Activated T-helper 9 cell treated with anti-CD3 and anti-CD28 coated beads, Interleukin-2, amount 50 U/mL, for 16 hours (primary cell): ENCODE measurements around the gene ARHGAP12.

Experiments
- DNase-seq: peaks from one replicate; pipeline ENCODE4 v3.0.0-alpha.2; 2020; ENCODE audit warnings: low read depth

ARHGAP12 gene

DNA sequence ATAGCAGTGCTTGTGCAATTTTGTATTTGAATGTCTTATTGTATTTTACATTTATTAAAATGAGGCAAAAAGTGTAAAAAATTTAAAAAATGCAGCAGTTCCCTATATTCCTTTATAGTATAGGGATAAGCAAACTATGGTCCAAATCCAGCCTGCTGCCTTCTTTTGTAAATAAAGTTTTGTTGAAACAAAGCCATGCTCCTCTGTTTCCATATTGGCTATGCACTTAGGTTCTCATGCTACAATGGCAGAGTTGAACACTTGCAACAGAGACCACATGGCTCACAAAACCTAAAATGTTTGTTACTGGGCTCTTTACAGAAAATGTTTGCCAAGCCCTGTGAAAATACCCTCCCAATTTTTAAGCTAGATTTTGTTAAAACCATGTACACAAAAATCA lies 50.1 kb downstream of the ARHGAP12 start:
- DNase-seq = no peak

DNA sequence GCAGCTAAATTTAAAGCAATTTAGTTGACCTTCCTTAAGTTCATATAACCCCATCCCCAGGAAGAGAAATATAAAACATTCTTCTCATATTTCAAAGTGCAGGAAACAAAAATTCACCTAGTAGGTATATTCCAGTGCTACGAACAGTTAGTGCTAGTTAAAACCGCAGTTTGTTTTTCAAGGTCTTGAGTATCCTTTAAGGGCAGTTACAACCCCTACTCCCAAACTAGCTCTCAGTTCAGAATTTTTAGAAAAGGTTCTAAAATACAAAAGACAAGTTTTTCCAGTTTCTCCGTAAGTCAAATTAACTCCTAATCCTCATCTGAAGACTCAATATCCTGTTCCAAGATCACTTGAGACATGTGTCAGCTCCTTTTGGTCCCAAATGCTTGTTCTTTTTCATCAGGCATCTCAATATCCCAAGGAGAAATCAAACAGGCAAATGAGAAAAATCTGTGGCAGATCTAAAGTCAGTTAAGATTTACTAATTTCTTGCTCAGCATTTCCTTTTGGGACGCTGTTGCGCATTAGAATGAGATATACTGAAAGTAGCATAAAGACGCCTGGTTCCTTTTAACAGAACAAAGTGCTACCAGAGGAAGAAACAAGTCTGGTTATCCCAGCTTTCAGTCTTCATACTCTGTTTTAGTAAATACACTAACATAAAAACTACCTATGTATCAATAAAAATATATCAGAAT lies 51.8 kb downstream of the ARHGAP12 start:
- DNase-seq = no peak

DNA sequence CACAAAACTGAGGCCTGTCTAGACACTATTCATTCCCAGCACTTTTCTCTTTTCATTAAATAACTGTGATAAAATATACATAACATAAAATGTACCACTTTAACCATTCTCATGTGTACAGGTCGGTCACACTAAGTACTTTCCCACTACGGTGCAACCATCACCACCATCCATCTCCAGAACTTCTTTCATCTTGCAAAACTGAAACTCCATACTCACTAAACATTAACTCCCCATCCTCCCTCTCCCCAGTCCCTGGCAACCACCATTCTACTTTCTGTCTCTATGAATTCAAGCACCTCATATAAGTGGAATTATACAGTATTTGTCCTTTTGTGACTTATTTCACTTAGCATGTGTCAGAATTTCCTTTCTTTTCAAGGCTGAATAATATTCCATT lies 53.0 kb downstream of the ARHGAP12 start:
- DNase-seq = no peak

DNA sequence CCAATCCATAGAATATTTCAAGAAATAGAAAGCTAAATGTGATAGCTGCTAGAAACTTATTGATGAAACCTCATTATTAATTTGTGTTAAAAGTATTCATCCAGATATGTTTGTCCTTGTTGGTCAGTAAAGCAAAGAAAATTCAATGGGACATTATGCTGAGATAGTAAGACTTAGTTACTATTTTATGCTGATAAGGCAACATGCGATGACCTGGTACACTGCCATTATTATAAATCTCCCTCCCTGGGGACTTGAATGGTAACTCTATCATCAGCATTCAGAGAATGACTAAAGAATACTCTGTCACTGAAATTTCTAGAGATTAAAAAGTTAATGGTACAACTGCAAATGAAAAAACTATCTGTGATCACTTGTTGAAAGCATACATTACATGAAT lies 54.9 kb downstream of the ARHGAP12 start:
- no peak for DNase-seq

DNA sequence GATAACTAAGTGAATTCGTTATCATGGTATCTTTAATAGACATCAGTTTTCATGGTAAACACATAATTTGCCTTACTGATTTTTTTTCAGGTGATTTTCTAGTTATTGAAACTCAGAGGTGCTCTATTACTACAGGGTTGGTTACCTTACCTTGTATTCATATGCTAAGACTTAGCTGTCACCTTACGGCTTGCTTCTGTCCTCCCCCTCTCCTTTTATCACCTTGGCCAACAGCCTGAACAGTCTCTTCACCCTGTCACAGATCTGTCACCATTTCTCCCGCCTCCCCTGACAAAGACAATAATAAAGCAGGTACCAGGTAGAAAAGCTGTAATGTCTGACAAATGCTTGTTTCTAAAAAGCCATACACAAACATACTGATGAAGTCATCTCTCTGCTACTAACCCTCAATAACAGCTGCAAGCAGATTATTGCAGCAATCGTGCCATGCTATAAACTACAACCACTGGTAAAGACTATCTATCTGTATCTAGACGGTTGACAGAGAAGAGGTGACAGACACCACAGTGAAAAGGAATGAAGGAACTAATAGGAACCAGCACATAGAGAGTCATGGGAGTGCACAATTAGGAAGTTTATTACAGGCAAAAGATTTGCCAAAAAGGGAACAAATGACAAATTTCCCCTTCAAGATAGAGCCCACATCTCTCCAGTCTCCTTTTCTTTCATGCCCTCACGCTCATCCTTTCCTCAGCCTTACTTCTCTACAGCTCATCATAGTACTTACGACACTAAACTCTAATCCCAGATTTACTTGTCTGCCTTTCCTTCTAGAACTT lies 57.2 kb downstream of the ARHGAP12 start:
- no peak for DNase-seq

DNA sequence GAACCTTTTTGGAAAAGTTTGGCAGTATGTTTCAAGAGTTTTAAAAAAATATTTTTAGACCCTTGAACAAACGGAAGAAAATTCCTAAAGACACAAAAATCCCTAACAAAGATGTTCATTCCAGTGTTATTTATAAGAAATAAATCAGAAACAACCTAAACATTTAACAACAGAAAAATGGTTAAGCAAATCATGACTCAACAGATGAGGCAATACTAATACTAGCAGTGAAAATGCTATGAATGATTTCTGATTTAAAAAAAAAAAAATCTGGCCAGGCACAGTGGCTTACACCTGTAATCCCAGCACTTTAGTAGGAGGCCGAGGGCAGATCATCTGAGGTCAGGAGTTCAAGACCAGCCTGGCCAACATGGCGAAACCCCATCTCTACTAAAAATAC lies 61.0 kb downstream of the ARHGAP12 start:
- DNase-seq = no peak

DNA sequence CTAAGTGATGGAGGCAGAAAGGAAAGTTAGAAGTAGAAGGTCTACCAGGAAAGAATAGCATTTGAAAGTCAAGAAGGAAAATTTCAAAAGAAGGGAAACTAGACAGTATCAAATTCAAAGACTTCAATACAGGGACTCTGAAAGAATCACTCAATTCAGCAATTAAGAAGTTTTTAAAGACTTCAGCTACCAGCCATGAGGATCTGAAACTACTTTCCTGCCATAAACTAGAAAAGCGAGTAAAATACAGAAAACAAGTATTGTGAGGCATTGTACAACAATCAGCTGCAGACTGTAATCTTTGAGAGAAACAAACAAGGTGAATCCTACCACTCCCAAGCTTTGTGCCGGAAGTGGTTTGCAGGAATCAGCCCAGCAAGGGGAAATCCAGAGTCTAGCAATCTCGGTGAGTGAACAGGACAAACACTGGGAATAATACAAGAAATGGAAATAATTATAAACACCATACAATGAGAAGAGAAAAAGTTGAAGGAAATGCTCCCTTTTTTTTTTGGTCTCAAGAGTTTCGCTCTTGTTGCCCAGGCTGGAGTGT lies 62.4 kb downstream of the ARHGAP12 start:
- no peak for DNase-seq

DNA sequence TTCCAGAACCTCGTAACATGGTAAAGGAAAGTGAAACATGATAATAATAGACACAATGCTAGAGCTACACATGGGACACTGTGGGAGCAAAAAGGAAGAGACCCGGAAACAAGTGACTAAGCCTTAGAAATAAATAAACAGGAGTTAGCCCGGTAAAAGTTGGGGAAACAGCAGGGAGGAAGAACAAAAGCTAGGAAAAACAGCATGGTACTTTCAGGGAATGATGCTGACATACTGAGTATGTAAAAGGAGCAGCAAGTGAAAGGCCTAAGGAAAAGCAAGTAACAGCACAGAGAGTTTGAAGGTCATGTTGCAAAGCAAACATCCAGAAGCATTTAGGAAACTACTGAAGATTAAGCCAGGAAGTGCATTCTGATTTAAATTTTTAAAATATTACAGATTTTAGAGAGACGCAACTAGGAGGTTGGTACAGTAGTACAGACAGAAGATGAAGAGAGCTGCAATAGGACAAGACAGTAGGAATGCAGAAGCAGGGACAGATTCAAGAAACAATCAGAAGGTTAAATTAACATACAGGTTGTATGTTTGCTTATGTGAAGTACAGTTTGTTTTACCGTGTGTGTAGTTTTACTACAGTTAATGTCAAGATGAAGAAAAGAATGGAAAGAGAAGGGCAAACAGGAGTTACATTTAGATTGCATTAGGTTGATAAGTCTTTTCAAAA lies 63.7 kb downstream of the ARHGAP12 start:
- no peak for DNase-seq

DNA sequence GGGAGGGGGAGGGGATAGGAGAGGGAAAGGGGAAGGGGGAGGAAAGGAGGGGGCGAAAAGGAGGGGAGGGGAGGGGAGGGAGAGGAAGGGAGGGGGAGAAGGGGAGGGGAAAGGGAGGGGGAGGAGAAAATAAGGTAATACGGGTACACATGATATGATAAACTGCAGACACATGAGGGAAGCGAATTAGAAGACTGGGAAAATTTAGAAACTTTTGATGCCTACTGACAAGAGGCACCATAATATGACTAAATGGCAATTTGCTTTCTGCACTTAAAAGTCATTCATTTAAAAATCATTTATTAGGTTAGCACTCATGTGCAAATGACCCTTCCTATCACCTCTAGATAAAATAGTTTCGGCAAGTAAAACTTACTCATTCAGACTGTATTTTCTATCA lies 73.6 kb downstream of the ARHGAP12 start:
- DNase-seq = no peak

DNA sequence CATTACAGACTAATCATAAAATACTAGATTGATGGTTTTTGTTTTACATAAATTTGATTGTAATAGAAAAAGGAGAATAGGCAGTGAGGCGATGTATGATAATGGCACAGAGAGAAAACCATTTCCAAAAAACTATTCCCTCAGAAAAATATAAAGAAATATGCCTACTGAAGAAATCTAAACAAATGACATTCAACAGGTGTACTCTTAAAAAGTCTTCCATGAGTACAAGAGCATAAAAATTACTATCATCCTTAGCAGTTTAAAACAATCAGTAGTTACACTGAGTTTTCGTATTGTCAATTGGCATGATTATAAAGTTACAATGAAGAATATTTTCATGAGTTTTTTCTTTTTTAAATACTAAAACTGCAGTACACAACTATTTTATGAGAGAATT lies 75.0 kb downstream of the ARHGAP12 start:
- no peak for DNase-seq

DNA sequence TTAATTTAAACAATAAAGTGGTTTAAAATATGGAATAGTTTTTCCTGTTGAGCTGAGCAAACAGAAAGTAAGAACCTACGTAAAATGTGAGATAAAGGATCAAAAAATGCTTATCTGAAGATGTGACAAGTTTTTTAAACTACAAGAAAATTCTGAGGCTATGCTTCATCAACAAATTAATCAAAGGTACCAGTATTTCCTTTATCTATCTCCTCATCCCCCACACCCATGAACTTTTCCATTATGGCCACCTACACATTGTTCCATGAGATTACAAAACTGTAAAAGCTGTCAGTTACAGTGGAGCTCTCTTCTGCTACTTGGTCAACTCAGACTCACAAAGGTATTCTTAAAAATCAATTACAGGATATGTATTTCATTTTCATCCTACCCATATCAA lies 77.4 kb downstream of the ARHGAP12 start:
- no peak for DNase-seq

DNA sequence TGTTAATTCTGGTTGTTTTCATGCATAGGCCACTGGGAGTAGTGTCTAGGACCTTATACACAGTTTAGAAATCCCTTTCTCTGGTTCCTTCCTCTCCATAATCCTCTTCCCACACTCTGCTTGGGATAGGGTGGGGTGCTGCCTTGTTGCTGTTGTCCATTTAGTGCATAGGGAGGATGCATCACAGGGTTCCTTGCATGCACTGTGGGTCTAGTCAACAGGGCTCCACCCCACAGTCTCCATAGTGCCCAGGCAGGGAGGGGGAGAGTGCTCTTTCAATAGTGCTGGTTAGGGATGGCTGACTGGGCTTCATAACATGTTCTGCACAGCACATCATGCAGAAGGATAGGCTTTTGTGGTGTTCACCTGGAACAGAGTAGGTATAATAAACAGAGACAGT lies 81.1 kb downstream of the ARHGAP12 start:
- DNase-seq = no peak

DNA sequence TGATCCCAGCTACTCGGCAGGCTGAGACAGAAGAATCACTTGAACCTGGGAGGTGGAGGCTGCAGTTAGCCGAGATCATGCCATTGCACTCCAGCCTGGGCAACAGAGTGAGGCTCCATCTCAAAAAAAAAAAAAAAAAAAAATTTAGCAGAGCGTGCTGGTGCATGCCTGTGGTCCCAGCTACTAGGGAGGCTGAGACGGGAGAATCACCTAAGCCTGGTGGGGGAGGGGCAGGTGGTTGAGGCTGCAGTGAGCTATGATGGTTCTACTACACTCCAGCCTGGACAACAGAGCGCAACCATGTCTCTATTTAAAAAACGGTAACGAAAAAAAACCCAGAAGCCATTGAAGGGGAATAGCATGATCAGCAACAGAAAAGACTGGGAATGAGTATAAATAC lies 89.9 kb downstream of the ARHGAP12 start:
- no peak for DNase-seq

DNA sequence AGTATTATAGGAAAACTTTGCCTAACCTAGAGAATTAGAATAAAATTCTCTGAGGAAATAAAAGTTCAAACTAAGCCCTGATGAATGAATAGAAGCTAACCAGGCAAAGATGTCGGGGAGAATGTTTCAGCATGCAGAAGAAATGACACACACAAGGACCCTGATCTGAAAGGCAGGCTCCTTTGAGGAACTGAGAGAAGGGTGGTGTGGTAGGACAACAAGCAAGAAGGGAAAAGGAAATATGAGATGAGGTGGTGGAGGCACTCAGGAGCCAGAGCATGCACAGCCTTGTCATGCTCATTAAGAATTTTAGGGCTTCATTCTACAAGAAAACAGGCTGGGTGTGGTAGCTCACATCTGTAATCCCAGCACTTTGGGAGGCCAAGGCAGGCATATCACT lies 90.6 kb downstream of the ARHGAP12 start:
- no peak for DNase-seq

DNA sequence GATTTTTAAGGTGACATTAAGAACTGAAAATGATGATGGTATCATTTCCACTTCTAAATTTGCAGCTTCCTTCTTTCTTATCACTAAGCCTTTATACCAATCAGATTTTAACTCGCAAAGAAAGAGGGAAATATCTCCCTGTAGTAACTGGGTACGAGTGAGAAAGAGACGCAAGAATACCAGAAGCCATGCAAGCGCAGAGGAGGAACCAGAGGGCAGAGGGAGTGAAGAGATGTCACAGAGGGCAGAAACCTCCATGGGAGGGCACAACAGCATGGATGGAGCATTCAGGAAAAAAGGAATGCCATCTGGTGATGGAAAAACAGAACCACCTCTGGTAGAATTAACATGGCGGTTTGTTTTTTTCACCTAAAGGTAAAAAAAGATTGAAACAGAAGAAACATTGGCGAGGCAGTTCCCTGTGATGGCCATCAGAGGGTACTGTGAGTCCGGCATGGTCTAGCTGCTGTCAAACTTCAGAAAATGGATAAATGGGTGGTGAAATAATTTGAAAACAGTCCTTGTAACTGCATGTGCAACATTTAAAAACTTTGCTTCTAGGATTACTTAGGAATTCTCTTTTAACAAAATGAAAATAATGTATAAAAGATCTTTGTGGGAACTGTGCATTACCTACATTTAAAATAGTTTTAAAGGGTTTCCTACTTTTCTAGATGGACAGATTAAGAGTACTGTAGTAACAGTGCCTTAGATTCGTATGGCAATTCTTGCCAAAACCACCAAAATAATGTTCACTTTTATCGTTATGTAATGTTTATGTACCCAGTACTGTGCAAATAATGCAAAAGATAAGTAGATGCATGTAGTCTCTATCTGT lies 91.8 kb downstream of the ARHGAP12 start:
- no peak for DNase-seq

DNA sequence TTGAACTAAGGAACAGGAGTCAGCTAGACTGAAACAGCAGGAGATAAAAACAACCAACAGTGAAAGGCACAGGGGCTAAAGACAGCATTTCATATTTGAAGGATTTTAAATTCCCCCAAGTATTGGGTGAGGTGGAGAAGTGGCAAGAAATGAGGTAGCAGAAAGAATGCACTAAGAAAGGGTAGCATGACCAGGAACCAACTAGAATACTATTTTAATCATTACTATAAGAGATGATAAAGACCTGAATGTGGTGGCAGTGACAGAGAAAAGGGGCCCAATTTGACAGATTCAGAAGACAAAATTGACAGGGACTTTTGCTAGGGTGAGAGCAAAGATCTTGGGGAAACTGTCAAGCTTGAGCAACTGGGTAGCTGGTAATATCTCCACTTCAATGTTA lies 94.9 kb downstream of the ARHGAP12 start:
- DNase-seq = no peak

DNA sequence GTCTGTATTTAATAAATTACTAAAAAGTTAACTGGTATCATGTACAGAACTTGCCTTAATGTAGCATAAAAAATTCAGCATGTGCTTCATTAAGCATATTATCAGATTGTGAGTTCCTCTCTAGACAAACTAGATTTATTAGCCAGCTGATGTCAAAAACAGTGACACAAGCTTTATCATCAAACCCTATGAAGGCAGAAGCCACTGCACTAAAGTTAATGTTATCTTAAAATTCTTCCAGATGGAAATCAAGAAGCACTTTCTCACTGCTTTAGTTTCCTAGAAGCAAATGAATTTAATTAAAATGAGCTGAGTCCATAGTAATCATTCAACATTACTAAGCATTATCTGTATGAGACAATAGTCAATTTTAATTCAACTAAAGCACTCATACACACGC lies 96.4 kb downstream of the ARHGAP12 start:
- DNase-seq = no peak

DNA sequence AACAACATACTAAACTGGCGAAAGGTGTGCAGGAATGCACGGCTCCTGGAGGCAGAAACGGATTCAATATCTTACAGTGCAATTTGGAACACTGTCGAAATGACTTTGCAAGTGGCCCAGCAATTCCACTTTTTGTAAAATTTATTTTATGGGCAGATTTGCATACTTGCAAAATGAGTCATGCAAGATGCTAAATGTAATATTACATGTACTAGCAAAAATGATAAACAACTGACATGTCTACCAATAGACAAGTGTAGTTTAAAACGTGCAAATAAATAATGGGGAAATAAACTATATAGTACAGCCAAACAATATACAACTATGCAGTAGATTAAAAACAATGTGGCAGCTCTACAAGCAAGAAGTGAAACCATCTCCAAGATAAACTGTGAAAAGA lies 97.7 kb downstream of the ARHGAP12 start:
- DNase-seq = no peak

DNA sequence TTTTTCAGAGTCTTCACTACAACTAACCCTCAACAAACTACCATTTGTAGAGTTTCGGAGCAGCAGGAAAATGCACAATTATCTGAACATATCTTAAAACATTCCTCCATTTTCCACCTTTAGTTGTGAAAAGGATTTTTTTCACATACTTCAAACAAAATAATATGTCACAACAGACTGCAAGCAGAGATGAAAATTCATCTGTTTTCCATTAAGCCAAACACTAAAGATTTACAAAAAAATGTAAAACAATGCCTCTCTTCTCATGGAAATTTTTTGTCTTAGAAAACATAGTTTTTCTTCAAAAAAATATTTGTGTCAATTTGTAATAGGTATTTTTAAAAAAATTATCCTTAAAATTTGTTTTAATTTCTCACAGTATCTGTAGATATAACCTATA lies 98.9 kb downstream of the ARHGAP12 start:
- DNase-seq = no peak

DNA sequence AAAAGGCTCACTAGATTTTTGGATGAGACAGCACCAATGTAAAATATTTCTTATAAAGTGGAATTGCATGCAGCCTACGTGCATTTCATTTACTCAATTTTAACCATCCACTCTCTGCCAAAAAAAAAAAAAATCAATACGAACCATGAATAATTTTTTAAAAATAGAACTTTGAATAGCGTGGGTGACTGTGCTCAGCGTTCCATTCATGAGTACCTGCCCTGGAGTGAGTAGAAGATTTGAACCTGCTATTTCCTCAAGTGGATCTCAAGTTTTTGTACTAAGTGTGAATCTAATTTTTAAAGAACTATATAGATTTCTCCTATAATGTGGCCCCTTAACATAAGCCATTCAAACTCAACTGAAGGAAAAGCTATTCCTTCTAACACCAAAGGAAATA lies 105.3 kb downstream of the ARHGAP12 start:
- no peak for DNase-seq

DNA sequence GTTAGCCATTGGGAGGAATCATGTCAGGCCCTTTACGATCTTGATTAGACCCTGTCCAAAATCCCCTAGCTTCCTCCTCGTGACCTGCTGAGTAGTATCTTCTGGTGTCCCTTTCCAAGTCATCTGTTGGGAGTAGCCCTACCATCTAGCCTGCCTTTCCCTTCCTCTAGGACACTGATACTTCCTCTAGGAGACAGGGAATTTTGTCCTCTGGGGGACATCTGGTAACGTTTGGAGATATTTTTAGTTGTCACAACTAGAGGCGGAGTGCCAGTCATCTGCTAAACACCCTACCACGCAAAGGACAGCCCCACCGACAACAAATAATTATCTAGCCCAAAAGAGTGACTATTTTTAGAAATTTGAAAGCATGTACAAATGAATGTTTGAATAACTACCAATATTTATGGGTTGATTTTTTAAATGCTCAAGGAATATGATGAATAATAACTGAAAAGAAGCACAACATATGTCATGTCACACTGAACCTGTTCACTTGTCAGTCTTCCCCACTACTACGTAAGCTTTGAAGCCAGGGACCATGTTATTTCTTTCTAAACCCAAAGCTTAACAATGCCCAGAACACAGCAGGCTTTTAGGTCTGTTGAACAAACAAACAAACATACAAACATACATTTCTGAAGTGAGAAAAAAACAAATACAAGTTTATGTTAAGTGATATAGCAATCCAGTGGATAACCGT lies 105.9 kb downstream of the ARHGAP12 start:
- DNase-seq = no peak
